GM12878 (cell line): ENCODE measurements around the gene MFSD11. TPM values are rescaled to one million over a fixed set of nuclear protein-coding genes. Genes with fewer than 3 reads are reported as not detected.

Experiments used
- ATAC-seq: fragments of 200-7000 bp; cut with Tn5 transposase; 3 replicates; pipeline ENCODE4 v1.9.1; 2020; ENCODE audit warnings: mild to moderate bottlenecking, moderate library complexity
- BruUV-seq: library from RNA; stranded (reverse); fragments of 400-500 nt; replicated peaks from 2 replicates; lab custom pipeline; 2021; lab: Mats Ljungman, UMichigan
- CTCF ChIA-PET: fragments of 300-600 bp; sonication (Branson Sonifier 250); formaldehyde crosslinking; extraction: SDS; loops from one replicate; lab custom pipeline; 2021; ENCODE audit warnings: inconsistent platforms; lab: Yijun Ruan, JAX
- POLR2A ChIA-PET: fragments of 350-600 bp; formaldehyde crosslinking; extraction: SDS; loops from one replicate; lab custom pipeline; 2021; ENCODE audit warnings: inconsistent platforms; lab: Charles Lee
- RAD21 ChIA-PET: fragments of 300-600 bp; sonication (Branson Sonifier 250); formaldehyde crosslinking; loops from one replicate; lab custom pipeline; 2023; ENCODE audit warnings: antibody characterized with exemption; ENCODE audit not compliant: unreplicated experiment; lab: Charles Lee
- SMC1A ChIA-PET: fragments of 300-600 bp; sonication (Branson Sonifier 250); formaldehyde crosslinking; loops from one replicate; lab custom pipeline; 2023; ENCODE audit not compliant: unreplicated experiment, uncharacterized antibody; lab: Charles Lee
- DNase-seq: peaks from one replicate; pipeline ENCODE4 v3.0.0-alpha.2; 2011; ENCODE audit warnings: low read depth, low spot score
- FAIRE-seq: peaks from 3 replicates; lab custom pipeline; 2011; peaks lifted over from hg19 to GRCh38; lab: Jason Lieb, UNC
- H2AFZ ChIP-seq: 2 replicates; pipeline ENCODE4 v1.6.0; 2011; ENCODE audit warnings: low read depth, low read length, control low read depth; ENCODE audit not compliant: control insufficient read depth
- H3K27ac ChIP-seq: 2 replicates; pipeline ENCODE4 v1.5.1; 2011; ENCODE audit warnings: control low read depth; ENCODE audit not compliant: control insufficient read depth, insufficient read depth
- H3K27me3 ChIP-seq, 2 experiments: replicated peaks in 1 of 2; 2 replicates each; pipeline versions ENCODE4 v1.6.0 to v1.6.1; 2011; ENCODE audit warnings: low read length in 1 of 2; ENCODE audit not compliant: control insufficient read depth in 2 of 2, insufficient read depth in 2 of 2
- H3K36me3 ChIP-seq, 2 experiments: 2 replicates each; pipeline ENCODE4 v1.5.1; 2011; ENCODE audit warnings: low read length in 1 of 2; ENCODE audit not compliant: control insufficient read depth in 2 of 2, insufficient read depth in 2 of 2
- H3K4me1 ChIP-seq: 2 replicates; pipeline ENCODE4 v1.6.1; 2011; ENCODE audit warnings: mild to moderate bottlenecking, low read length, moderate library complexity, mixed read lengths; ENCODE audit not compliant: control insufficient read depth, insufficient read depth
- H3K4me2 ChIP-seq: 2 replicates; pipeline ENCODE4 v1.6.0; 2011; ENCODE audit warnings: control low read depth; ENCODE audit not compliant: control insufficient read depth, insufficient read depth
- H3K4me3 ChIP-seq: fragments of 200-600 bp; sonication (generic); 2 replicates; pipeline ENCODE4 v1.5.1; 2016
- H3K79me2 ChIP-seq: 2 replicates; pipeline ENCODE4 v1.6.0; 2011; ENCODE audit warnings: low read length; ENCODE audit not compliant: control insufficient read depth, insufficient read depth
- H3K9ac ChIP-seq: 2 replicates; pipeline ENCODE4 v1.8.0; 2011; ENCODE audit warnings: low read length, control low read depth, mixed read lengths; ENCODE audit not compliant: control insufficient read depth, insufficient read depth
- H3K9me3 ChIP-seq: replicated peaks from 3 replicates; pipeline ENCODE4 v1.5.1; 2011; ENCODE audit warnings: mild to moderate bottlenecking, low read length; ENCODE audit not compliant: control insufficient read depth, insufficient read depth
- H4K20me1 ChIP-seq: 2 replicates; pipeline ENCODE4 v1.6.0; 2011; ENCODE audit not compliant: control insufficient read depth, insufficient read depth
- BCL3 ChIP-seq: IDR thresholded peaks from 2 replicates; pipeline ENCODE4 v1.6.1; 2011; ENCODE audit warnings: borderline replicate concordance, low read depth, mild to moderate bottlenecking, moderate library complexity, low read length; ENCODE audit not compliant: insufficient read depth, poor library complexity, severe bottlenecking
- BHLHE40 ChIP-seq, 2 experiments: fragments of 450-650 bp in 1 of 2; IDR thresholded peaks; 2 replicates each; pipeline ENCODE4 v1.6.1; 2011 to 2017; ENCODE audit warnings: low read depth in 2 of 2, borderline replicate concordance in 1 of 2, improper control_type of control experiment in 1 of 2, low read length in 1 of 2, mild to moderate bottlenecking in 1 of 2
- CBX3 ChIP-seq: fragments of 200-600 bp; sonication (generic); IDR thresholded peaks from 2 replicates; pipeline ENCODE4 v1.6.1; 2016; ENCODE audit warnings: low read depth, borderline replicate concordance
- CTCF ChIP-seq, 3 experiments: IDR thresholded peaks in 2 of 3; conservative IDR thresholded peaks in 1 of 3; 2 replicates each; pipeline ENCODE4 v1.5.1; 2011; ENCODE audit warnings: low read depth in 3 of 3, low read length in 3 of 3, mild to moderate bottlenecking in 3 of 3, control low read depth in 2 of 3, moderate library complexity in 2 of 3, inconsistent platforms in 1 of 3, mixed read lengths in 1 of 3; ENCODE audit not compliant: control insufficient read depth in 2 of 3, insufficient read depth in 1 of 3; ENCODE audit errors: extremely low read depth in 1 of 3
- E2F8 ChIP-seq: fragments of 450-650 bp; IDR thresholded peaks from 2 replicates; pipeline ENCODE4 v1.6.1; 2018; ENCODE audit warnings: mild to moderate bottlenecking, low read depth, moderate library complexity; ENCODE audit not compliant: partially characterized antibody
- GATAD2B ChIP-seq: fragments of 450-650 bp; conservative IDR thresholded peaks from 2 replicates; pipeline ENCODE4 v1.6.1; 2017; ENCODE audit warnings: low read depth, mild to moderate bottlenecking, moderate library complexity
- IRF3 ChIP-seq: fragments of 450-650 bp; IDR thresholded peaks from 2 replicates; pipeline ENCODE4 v1.6.1; 2014; ENCODE audit warnings: mild to moderate bottlenecking
- MEF2B ChIP-seq: fragments of 450-650 bp; IDR thresholded peaks from 2 replicates; pipeline ENCODE4 v1.6.1; 2018; ENCODE audit warnings: mild to moderate bottlenecking, moderate library complexity; ENCODE audit not compliant: partially characterized antibody, poor library complexity, severe bottlenecking
- RB1 ChIP-seq: fragments of 450-650 bp; formaldehyde crosslinking; IDR thresholded peaks from 2 replicates; pipeline ENCODE4 v1.6.1; 2017; ENCODE audit warnings: mild to moderate bottlenecking, borderline replicate concordance
- SIX5 ChIP-seq: IDR thresholded peaks from 2 replicates; pipeline ENCODE4 v1.6.1; 2011; ENCODE audit warnings: mild to moderate bottlenecking, low read depth, low read length, moderate library complexity; ENCODE audit not compliant: severe bottlenecking
- SMAD5 ChIP-seq: IDR thresholded peaks from 2 replicates; pipeline ENCODE4 v1.6.1; 2016; ENCODE audit warnings: antibody characterized with exemption, low read depth
- SUZ12 ChIP-seq: fragments of 200-600 bp; sonication (generic); IDR thresholded peaks from one replicate; pipeline ENCODE4 v1.6.1; 2018; ENCODE audit warnings: antibody characterized with exemption, mild to moderate bottlenecking; ENCODE audit not compliant: unreplicated experiment
- TCF12 ChIP-seq: IDR thresholded peaks from 2 replicates; pipeline ENCODE4 v1.6.1; 2011; ENCODE audit warnings: low read depth, mild to moderate bottlenecking, low read length
- YBX1 ChIP-seq: fragments of 450-650 bp; IDR thresholded peaks from 2 replicates; pipeline ENCODE4 v1.6.1; 2016; ENCODE audit warnings: antibody characterized with exemption
- ZNF274 ChIP-seq: IDR thresholded peaks from one replicate; pipeline ENCODE4 v1.8.0; 2011; ENCODE audit not compliant: insufficient read length, insufficient read depth
- WGBS: methylation state at CpG from one replicate; pipeline ENCODE4 v1.1.6; 2016; ENCODE audit warnings: low lambda C conversion rate; ENCODE audit not compliant: insufficient replicate concordance, insufficient coverage; ENCODE audit errors: missing lambda C conversion rate; 5-methylcytosine and 5-hydroxymethylcytosine counted together
- in situ Hi-C: fragments of 300-500 bp; cut with MboI; formaldehyde crosslinking; loops from 9 replicates; pipeline ENCODE4 v1.14.3; 2018; ENCODE audit warnings: mixed read lengths
- intact Hi-C: fragments of 100-400 bp; cut with micrococcal nuclease; formaldehyde crosslinking; loops from one replicate; pipeline ENCODE4 v1.14.2; 2022; ENCODE audit not compliant: unreplicated experiment
- polyA plus RNA-seq, 11 experiments: library from polyadenylated mRNA; depleted of rRNA in 4 of 11; unstranded in 6 of 11; stranded (reverse) in 5 of 11; fragments of >200 nt; fragmentation: Nextera tagmentation in 4 of 11; fragmentation: Illumina TruSeq in 1 of 11; extraction: Ambion mirVana in 4 of 11; extraction: Trizol in 1 of 11; gene quantifications; 1 replicate in 1 of 11; 2 replicates in 10 of 11; pipeline versions ENCODE4 v1.2.1 to v1.2.3, GENCODE V29; 2011 to 2016; ENCODE audit warnings: inconsistent platforms in 2 of 11, missing spikeins in 2 of 11, low read depth in 1 of 11
- total RNA-seq, 4 experiments: library from RNA; depleted of rRNA in 3 of 4; stranded (reverse); fragments of >200 nt in 3 of 4; fragmentation: Illumina TruSeq in 1 of 4; extraction: Trizol in 1 of 4; gene quantifications; 2 replicates each; pipeline versions ENCODE4 v1.2.1 to v1.2.3, GENCODE V29; 2013 to 2021

Gene MFSD11
- total and polyA plus RNA-seq, 10 of the 15 experiments (the other 5 are each of a cell fraction or from before 2014, with no cell fraction given), result 11.0 to 19.4 (median 15.5) TPM

GRCh38 chr17:76820039-76820438 lies 82.1 kb downstream of the MFSD11 start:
- no TSS peak for BruUV-seq
- peak; percentile 13 for DNase-seq
- Histone ChIP-seq H3K9ac (no peak overlapping the region), H3K4me1 (no peaks in the 10 kb centered on the region), H3K27me3 (no peaks in the 10 kb centered on the region; a peak in 1 of 4 replicates), H3K79me2 (no peaks in the 10 kb centered on the region), H3K27ac (no peak overlapping the region), H3K9me3 (no peaks in the 10 kb centered on the region), H4K20me1 (no peaks in the 10 kb centered on the region), H2AFZ (no peak overlapping the region), H3K4me3 (no peak overlapping the region), H3K36me3 (no peaks in the 10 kb centered on the region), H3K4me2 (no peak overlapping the region)
- TF ChIP-seq RB1, result peak; percentile 90; the same call in 1 of the 2 replicates
- peak; percentile 44; the same call in 1 of the 2 replicates for TF ChIP-seq TCF12
- TF ChIP-seq SUZ12, result no peak
- TF ChIP-seq BHLHE40 (IDR thresholded peaks at IDR 0.05; ENCODE audit: borderline replicate concordance in 1 of 2, low read depth in 2 of 2, low read length in 1 of 2), result 0 out of 4 replicates have a peak, but pooled peaks of 1 of the 2 experiments have one; percentile 11
- peak; percentile 92 for TF ChIP-seq YBX1
- TF ChIP-seq CBX3, result no peak
- TF ChIP-seq BCL3, result no peak
- no peak for TF ChIP-seq E2F8
- TF ChIP-seq SMAD5, result no peak
- TF ChIP-seq GATAD2B, result peak; percentile 83
- peak in 1 of 3 experiments; percentile 6; a peak in 2 of 6 replicates for TF ChIP-seq CTCF (IDR thresholded peaks at IDR 0.05 in 2 of 3, conservative IDR thresholded peaks at IDR 0.05 in 1 of 3; ENCODE audit: control insufficient read depth in 2 of 3, extremely low read depth in 1 of 3, insufficient read depth in 1 of 3, low read depth in 3 of 3, low read length in 3 of 3)
- no peak for TF ChIP-seq SIX5
- TF ChIP-seq IRF3, result no peak
- TF ChIP-seq MEF2B, result peak; percentile 99
- TF ChIP-seq ZNF274, result no peak
- WGBS, result 0% methylated on average over 1 of the region's 1 CpG
- CTCF ChIA-PET, result interaction anchor here (0.5 to 2.2 kb wide), 8 partner anchors 9 to 246 kb away, joined by 3 to 7 read pairs (median 4); partner anchors contain the start of gene MGAT5B
- SMC1A ChIA-PET, result interaction anchor here (0.7 to 1.4 kb wide), 5 partner anchors 10 to 85 kb away, joined by 3 to 5 read pairs (median 3); no protein-coding TSS in a partner anchor
- no peak for FAIRE-seq
- POLR2A ChIA-PET, result interaction anchor here (0.6 kb wide), 1 partner anchor 966 kb away, joined by 3 read pairs; no protein-coding TSS in a partner anchor
- intact Hi-C loops (no loop called here), in situ Hi-C loops (no loop called here)
- ATAC-seq, result peak; percentile 73
- RAD21 ChIA-PET, result interaction anchor here (0.9 to 1.3 kb wide), 3 partner anchors 12 to 92 kb away, joined by 3 to 6 read pairs (median 3); no protein-coding TSS in a partner anchor
